Prostate gland (tissue), 2 donors: Measurements from ENCODE around the gene NAPEPLD.

Experiments
- CTCF ChIP-seq, 4 experiments: fragments of 200-600 bp in 2 of 4; fragments of 450-650 bp in 2 of 4; sonication (generic) in 2 of 4; IDR thresholded peaks; 1 replicate in 3 of 4; 2 replicates in 1 of 4; pipeline ENCODE4 v1.5.1; 2016 to 2019; ENCODE audit warnings: antibody characterized with exemption in 4 of 4, mild to moderate bottlenecking in 2 of 4, moderate library complexity in 2 of 4
- POLR2A ChIP-seq: fragments of 450-650 bp; IDR thresholded peaks from one replicate; pipeline ENCODE4 v1.6.1; 2016; ENCODE audit warnings: antibody characterized with exemption, mild to moderate bottlenecking
- POLR2AphosphoS5 ChIP-seq: sonication (generic); formaldehyde crosslinking; IDR thresholded peaks from one replicate; pipeline ENCODE4 v1.6.1; 2017; ENCODE audit warnings: antibody characterized with exemption

DNA sequence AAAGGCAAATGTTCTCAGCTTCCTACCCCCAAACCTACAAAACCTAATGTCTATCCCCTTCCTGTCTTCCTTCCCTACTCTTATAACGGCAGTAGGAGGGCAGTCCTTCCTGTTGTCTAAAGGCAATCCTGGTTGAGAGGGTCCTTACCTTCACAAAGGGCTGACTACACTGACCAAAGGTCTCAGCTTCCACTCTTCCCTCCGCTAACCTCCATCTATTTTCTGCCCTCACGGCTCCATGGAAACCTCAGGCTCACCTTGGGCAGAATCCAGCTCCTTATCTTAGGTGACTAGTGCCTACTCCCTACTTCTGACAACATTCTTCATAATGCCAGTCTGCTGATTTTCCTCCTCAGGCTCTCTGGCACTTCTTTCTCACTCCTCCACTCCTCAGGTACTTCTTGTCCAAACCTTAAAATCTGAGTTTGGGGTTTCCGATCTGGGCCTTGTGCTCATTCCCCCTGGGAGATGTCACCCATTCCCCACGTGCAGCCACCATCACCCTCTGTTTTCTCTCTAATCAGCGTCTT is 74.8 kb downstream of the NAPEPLD start:
- TF ChIP-seq POLR2A (peak; percentile 52), CTCF (IDR thresholded peaks at IDR 0.05) (no peak), POLR2AphosphoS5 (no peak)
